GM23248 (cell line): ENCODE measurements around the gene SMARCA2.

Source experiments
- EZH2 ChIP-seq: fragments of 200-600 bp; sonication (generic); IDR thresholded peaks from 2 replicates; pipeline ENCODE4 v1.6.1; 2018; ENCODE audit warnings: antibody characterized with exemption, mild to moderate bottlenecking; ENCODE audit not compliant: insufficient read depth, poor library complexity, severe bottlenecking
- EZH2phosphoT487 ChIP-seq: fragments of 200-600 bp; sonication (generic); IDR thresholded peaks from 2 replicates; pipeline ENCODE4 v1.6.1; 2018; ENCODE audit warnings: antibody characterized with exemption, moderate library complexity, mild to moderate bottlenecking, low read depth; ENCODE audit not compliant: insufficient read depth

DNA sequence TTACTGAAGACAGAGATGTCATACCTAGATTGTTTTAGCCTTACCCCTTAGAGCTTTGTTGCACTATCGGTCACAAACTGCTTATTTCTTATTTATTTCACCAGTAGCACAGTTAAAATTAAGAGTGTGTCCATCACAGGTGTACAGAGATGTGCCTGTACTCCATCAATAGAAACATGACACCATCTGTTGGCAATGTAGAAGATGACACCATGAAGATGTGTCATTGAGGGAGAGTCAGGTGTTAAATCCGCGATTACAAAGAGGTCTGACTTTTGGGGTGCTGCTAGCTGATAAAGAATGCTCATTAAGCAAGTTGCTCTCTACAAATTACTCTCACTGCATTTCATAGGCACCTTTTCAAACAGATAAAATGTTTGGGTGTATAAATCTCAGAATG is 164.4 kb downstream of the SMARCA2 start:
- TF ChIP-seq EZH2 (no peak), EZH2phosphoT487 (no peak)
